Erythroblast (primary cell): ENCODE results near the gene MAGI1.

Source experiments
- GATA1 ChIP-seq: IDR thresholded peaks from 2 replicates; pipeline ENCODE4 v1.6.1; 2011; ENCODE audit warnings: low read depth, mild to moderate bottlenecking, control low read depth, low read length, moderate library complexity
- POLR2A ChIP-seq: IDR thresholded peaks from 2 replicates; pipeline ENCODE4 v1.6.1; 2011; ENCODE audit warnings: mild to moderate bottlenecking, low read length

- TF ChIP-seq POLR2A (no peak), GATA1 (no peak)
These were observed 188.5 kb downstream of the MAGI1 start for GRCh38 chr3:65850261-65850660.
